Measurements from ENCODE around the gene EFR3B.

The EFR3B gene

DNA sequence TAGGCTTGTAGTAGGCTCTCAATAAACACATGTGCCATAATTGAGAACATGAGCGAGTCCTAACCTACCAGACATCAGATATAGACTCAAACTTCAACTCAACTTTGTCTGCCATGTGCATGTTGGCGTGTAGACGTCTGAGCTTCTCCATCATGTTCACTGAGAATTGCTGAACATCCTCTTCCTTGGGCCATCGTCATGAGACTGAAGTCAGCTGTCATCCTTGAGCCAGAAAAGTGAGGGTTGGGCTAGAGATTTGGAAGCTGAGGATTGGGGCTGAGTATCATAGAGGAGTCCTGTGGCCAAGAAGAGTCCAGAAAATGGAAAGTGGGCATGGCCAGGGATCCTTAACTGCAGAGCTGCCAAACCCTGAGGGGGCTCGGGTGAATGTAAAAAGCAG is 7.8 kb upstream of the EFR3B start:
- no peak for DNase-seq (ENCODE audit: low read depth in 2 of 2)

DNA sequence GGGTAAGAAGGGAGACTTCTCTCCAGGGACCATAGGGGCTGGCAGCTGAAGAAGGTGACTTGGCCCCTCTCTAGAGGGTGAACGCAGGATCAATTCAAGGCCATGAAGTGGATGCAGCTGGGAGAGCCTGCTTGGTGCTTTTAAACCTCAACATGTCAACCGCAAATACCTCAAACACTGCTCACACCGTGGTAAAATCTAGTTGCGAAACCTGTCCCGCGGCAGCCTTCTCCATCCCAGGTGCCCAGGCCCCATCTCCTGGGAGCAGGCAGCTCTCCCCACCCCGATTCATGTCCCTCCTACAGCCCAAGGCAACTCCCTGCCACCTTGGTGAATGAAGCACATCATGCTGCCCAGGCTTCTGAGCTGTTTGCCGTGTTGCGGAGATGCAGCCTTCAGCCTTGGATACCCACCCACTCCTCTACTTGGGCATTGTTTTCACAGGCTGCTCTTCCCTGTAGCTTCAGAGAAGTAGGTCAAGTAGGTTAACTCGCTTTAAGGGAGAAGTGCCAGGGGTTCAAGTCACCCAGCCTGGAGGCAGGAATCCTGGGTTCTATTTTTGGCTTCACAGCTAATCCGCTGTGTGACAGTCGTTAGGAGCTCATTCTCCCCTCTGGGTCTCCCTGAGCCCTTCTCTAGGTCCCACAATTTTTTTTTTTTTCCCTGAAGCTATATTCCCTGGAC is 6.2 kb upstream of the EFR3B start:
- no peak for DNase-seq (ENCODE audit: low read depth in 2 of 2)

DNA sequence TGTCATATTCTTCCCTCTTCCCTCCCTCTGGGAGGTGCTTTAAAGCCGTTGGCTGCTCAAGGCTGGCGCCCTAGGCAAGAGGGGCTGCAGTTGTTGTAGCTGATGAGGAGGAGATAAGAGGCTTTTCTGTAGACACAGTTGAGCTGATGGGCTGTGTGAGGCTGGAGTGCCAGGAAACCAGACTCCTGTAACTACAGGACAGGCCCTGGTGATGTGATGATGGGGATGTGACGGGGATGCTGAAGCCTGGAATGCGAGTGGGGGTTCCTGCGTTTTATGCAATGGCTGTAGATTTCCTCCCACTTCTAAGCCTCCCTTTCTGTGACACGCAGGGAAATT is 5.7 kb upstream of the EFR3B start:
- no peak for DNase-seq (ENCODE audit: low read depth in 2 of 2)

DNA sequence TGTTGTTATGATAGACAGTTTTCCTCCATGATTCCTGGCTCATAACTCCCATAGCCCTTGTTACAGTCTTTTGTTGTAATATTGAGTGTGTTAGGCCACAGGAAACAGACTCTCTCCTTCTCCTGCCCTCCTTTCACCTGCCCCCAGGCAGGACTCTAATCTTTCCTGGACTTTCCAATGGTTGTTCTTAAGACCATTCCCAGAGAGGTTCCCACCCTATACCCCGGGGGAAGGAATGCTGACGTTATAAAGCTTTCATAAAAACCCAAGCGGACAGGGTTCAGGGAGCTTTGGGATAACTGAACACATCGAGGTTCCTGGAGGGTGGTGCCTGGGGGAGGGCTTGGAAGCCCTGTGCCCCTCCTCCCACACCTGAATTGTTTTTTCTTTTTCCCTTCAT is 2.8 kb upstream of the EFR3B start:
- DNase-seq (ENCODE audit: low read depth in 2 of 2) = no peak

DNA sequence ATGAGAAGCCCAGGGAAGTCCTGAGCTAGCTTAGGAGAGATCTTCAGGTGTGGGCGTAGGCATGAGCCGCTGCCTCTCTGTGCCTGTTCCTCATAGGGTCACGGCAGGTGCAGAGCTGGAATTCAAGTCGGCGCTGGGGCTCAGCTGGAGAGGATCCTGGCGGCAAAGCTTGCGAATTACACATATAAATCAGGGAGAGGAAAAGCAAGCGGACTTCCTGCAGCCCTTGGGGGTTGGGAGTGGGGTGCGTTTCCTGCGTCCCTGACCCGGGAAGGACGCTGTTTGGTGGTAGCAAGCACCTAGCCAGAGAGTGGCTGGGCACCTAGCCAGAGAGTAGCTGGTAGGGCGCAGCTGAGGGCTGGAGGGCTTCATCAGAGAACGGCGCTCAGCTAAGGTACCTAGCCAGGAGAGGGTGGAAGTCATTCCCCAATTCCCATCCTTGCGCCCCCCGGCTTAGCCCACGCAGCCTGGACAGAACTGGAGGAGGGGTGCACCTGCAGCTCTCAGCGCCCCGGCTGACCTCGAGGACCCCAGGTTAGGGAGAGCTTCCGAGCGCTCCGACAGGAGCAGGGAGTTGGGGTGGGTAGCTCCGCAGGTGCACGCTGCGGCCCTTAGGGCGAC is 459 bp upstream of the EFR3B start:
- no peak for DNase-seq (ENCODE audit: low read depth in 2 of 2)

DNA sequence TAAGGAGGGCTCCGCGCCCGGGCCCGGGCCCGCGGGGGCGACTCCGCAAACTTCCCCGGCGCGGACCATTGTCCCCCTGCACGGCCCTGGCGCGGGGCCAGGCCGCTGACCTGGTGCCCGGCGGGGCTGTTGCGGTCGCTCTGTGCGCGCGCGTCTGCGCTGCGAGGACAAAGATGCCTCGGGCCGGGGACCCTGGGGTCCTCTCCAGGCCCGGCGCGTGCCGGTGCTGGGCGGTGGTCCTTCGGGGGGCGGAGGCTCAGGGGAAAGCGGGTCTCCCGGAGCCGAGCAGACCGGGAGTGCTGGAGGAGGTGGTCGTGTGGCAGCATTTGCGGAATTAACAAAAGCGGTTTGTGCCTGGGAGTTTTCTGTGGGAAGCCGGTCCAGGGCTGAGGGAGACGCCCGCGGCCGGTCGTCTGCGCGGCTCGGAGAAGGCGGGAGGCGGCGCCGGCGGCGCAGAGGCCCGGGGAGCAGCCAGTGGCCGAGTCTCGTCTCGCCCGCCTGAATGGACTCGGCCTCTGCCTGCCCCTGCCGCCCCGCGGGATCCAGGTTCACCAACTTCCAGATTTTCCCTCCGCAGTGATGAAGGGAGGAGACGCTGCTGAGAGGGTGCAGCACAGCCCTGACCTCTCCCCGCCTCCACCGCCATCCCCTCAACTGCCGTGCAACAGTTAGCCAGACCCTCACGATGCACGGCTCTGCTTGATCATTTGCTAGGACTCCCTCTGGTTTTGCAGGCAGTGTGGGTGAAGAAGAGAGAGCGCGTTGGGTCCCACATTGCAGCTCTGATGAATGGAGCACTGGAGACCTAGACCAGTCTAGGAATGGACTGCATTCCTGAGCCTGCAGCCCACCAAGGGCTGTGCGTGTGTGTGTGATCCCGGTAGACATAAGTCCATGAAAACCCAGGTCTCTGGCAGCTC is 705 bp downstream of the EFR3B start:
- DNase-seq (ENCODE audit: low read depth in 2 of 2) = no peak

DNA sequence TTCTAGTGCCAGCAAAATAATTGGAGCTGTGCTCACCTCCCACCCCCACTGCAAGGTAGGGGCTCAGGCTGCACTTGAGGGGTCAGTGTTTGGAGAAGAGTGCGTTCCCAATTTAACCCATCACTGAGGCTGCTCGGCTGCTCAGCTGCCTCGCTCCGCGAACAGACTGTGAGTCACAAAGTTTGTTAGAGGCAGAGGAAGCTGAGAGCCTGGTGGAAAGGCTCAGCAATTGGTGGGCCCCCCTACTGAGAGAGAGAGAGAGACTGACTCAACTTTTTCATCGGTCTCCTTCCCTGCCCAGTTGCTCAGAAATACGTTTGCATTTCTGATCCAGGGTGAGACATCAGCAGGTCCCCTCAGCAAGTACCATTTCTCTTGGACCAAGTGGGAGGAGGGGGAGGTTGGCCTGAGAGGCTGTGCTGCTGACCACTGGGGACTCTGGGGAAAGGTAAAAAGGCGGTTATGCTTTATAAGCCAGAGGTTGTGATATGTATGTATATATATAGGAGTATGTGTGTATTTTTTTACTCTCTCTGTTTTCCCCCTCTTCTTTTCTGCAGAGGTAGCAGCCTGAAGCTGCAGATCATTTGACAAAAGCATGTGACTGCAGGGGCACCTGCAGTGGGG is 1.5 kb downstream of the EFR3B start:
- DNase-seq (ENCODE audit: low read depth in 2 of 2) = peak in 1 of 2 donors; percentile 22

DNA sequence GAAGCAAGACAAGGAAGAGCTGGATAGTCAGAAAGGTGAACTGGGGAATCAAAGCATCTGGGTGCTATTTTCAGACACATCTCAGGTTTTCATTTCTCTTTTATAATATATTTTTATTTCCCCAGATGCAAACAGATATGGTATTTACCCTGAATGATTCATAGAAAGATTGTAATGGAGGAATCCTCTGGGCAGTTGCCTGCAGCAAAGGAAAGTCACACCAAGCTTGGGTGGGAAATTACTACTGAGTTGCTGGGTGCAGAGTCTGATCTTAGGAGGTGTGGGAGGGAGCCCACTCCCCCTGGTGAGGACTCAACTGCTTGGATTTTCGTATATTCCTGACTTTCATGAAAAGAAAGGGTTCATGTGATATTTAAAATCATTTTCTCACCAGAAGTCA is 2.1 kb downstream of the EFR3B start:
- no peak for DNase-seq (ENCODE audit: low read depth in 2 of 2)

DNA sequence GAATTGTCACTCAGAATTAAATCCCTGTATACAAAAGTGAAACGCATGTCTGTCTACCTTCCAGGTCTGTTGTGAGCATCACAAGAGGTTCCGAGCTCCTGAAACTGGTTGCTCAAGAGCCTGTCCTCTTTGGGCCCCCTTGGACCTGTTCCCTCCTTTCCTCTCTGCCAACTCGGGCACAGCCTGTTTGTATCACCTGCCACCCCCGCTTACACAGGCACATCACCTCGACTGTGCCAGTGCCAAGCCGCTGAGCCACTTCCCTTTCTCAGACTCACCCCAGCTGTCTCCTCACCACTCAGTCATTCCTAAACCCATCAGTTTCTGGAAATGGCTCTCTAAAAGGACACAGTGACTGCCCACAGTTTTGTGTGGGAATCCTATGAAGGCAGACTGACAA is 3.1 kb downstream of the EFR3B start:
- no peak for DNase-seq (ENCODE audit: low read depth in 2 of 2)

DNA sequence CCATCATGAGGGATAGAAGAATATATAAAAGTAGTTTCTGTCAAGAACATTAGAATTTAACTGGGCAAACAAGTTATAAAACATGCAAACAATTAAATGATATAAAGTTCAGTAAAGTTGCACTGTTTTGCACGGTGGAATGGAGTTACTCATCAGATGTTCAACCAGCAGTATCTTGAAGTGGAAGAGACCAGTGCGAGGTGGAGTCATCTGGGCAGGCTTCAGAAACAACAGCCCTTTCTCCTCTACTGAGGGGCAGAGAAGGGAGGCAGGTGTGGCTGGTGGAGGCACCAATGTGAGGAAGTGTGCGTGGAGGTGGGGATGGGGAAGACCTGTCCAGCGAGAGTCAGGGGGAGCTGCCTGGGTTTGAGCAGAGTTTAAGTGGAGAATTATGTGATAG is 7.5 kb downstream of the EFR3B start:
- DNase-seq (ENCODE audit: low read depth in 2 of 2) = no peak

DNA sequence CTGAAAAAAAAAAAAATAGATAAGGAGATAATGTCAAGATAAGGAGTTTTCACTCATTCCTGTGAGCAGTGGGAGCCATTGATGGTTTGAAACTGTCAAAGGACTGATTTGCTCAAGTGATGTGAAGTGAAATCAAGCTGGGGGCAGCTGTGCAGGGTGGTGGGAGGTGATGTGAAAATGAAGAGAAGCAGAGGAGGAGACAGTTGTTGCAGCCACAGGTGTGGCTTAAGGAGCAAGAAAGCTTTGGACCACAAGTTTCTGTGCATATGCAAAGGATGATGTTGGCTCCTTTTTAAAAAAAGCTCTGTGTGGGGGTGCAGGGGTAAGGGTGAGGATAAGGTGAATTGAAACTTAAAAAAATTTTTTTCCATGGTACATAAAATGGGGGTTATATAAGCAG is 8.3 kb downstream of the EFR3B start:
- DNase-seq (ENCODE audit: low read depth in 2 of 2) = no peak

DNA sequence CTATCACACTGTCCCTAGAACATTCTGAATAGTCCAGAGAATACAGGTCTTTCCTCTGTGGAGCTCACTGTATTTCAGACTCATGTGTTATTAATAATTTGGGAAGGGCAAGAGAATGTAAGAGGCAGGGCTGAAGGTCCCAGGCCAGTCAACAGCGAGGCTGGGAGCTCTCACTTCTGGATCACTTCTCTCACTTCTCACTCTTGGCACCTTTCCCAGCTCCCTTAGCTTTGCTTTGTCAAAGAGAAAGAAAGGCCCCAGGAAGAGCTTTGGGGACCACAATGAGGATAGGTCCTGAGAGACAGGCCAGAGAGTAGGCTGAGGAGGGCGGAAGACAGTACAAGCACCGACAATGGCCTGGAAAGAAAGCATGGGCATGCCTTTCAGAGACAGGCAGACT is 11.2 kb downstream of the EFR3B start:
- no peak for DNase-seq (ENCODE audit: low read depth in 2 of 2)

DNA sequence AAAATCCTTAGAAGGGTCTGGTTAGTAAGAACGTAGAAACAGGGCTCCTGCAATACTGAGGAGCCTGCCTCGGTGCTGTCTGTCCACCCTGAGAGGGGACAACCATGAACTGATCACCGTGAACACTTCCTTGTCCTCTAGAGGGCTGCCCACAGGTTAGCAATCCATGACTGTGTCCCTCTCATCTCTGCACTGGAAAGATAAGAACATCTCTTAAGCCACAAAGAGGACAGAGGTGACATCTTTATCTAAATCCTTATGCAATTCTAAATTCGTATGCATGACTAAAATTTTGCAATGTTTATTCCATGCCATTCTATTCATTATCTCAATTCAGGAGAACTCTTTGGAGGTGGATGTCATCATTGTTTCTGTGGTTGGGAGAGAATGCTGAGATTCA is 12.8 kb downstream of the EFR3B start:
- no peak for DNase-seq (ENCODE audit: low read depth in 2 of 2)

DNA sequence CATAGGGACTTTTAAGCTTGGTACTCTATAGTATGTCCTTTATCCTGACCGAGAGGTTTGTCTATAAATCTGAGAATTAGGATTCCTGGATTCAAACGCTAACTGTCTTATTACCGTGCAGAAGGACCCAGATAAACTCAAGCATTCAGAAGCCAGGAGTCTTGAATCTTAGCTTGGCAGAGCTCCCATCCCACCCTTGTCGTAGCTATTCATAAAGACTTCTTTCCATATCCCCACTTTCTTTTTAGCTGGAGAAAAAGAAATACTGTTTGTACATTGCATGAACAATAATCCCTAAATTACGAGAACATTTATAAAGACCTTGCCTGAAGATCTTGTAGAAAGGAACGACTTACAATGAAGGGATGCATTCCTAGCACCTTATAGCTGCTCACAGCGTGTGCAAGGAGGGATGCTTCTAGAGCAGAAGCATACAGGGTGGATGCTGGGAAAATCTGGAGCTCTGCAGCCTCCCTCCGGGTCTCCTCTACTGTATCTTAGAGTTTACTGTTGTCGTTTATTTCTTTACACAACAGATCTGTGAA is 13.6 kb downstream of the EFR3B start:
- no peak for DNase-seq (ENCODE audit: low read depth in 2 of 2)

DNA sequence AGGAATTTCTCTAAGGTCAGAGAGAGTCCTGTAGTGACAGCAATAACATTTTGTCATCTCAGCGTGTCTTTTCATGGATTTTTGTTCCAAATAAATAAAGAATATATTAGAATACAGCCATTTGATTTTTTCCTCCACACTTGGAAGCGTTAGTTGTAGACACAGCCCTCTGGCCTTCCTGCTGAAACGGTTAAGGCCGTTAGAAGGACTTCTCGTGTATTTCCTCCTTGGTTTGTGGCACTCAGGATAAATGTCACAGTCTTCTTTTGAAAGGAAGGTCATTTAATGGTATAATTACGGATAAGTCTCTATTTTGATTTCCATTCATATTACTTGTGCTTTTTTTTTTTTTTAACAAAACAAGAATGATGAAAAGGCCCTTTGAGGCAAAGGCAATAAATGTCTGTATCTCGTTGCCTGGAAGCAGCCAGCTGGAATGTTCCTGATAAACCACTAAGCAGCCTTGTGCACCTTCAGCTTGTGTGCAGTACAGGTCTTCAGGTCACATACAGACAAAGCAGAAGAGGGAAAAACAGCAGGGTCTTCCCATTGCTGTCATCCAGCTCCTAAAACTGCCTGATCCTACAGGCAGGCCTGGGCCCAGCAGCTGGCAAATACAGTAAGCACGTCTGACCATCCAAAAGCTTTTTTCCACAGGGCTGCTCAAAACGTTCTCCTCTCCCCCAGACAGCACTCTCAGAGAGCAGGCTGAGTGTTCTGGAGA is 14.4 kb downstream of the EFR3B start:
- DNase-seq (ENCODE audit: low read depth in 2 of 2) = no peak

DNA sequence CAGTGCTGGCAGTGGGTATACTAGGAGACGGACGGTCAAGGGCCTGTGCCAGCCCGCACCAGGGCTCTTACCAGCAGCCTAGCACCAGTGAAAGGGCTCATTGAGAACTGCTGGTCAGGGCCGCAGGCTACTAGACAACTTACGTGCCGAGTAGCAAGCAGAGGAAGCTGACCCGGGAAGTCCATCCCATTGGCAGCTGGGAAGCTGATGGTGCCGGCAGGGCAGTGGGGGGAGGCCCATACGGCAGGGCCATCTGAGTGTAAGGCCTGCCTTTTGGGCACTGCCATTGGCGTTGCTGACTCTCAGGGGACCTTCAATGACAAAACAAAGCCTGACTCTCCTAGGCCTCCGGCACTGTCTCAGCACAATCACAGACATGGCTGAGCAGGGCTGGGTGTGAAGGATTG is 20.6 kb downstream of the EFR3B start:
- no peak for DNase-seq (ENCODE audit: low read depth in 2 of 2)

DNA sequence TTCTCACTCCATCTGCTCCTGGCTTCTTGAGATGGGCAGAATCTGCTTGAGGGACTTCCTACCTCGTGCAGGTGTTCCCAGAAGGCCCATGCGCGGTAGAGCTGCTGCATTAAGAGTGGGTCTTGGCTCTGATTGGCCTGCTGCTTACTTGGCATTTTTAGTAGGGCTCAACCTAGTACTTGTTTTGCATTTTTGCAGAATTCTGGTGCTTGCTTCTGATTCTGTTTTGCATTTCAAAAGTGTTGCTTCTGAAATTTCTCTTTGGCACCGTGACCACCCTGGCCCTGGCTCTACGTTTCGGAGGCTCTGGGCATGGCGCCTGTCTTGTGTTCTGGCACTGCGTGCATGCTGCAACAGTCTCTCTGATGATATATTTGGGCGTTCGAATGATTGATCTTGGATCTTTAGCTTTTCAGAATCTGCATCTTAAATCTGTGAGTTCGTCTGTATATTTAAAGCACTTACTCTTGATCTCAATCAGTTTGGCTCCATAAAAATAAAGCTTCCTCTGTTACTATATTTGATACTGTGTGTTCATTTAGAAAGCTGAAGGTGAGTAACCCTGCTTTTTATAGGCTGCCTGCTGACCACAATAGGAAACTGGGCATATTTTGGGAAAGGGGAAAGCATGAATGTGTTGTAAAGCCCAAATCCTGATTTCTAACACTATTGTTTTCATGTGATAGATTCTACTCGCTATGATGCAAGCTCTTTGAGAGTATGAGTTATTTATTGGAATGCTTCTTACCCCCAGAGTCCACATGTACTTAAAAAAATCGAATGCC is 22.2 kb downstream of the EFR3B start:
- no peak for DNase-seq (ENCODE audit: low read depth in 2 of 2)

DNA sequence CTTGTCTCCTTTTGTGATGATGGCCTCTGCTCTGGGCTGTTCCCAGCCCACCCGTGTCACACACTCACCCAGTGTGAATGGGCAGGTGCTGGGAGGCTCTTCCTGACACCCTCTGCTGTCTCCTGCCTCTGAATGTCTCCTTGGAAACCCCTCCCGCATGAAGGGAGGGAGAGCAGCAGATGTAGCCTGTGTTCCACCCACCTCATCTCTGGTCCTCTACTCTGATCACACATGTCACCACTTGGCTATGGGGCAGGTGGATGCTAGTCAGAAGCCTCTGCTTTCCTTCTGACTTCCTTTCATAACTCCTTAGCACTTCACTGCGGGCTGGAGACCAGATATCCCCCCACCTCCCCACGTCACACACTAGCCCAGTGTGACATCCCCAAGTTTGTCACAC is 23.9 kb downstream of the EFR3B start:
- no peak for DNase-seq (ENCODE audit: low read depth in 2 of 2)

DNA sequence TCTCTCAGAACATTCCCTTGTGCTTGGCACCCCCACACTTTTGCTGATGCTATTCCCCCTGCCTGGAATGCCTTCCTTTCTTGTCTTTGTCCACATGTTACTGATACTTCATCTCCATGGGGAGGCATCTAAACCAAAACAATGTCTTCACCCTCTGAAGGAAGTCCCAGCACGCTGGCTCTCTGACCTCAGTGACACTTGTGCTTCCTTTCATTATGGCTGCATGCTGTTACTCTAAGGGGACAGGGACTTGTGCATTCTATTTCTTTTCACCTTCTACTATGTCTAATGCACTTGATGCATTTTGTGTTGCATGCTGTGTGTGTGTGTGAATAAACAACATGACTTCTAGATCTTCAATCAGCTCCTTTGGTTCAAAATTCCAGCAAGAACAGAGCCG is 24.6 kb downstream of the EFR3B start:
- no peak for DNase-seq (ENCODE audit: low read depth in 2 of 2)

DNA sequence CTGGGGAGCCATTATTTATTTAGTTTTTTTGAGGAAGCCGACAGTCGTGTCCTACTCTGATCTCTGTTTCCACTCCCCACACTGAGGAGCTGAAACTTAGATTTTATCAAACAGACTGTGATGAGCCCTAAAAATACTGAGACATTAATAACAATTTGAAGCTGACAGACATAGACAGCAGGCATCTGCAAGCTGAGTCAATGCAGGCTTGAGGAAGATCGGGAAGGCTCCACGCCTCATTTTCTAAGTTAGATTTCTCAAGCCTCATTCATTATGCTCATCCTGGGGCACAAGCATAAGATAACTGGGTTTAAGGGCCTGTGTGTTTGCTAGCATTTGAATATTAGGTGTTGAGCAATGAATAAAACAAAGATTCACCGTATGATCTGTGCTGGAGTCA is 26.3 kb downstream of the EFR3B start:
- no peak for DNase-seq (ENCODE audit: low read depth in 2 of 2)

DNA sequence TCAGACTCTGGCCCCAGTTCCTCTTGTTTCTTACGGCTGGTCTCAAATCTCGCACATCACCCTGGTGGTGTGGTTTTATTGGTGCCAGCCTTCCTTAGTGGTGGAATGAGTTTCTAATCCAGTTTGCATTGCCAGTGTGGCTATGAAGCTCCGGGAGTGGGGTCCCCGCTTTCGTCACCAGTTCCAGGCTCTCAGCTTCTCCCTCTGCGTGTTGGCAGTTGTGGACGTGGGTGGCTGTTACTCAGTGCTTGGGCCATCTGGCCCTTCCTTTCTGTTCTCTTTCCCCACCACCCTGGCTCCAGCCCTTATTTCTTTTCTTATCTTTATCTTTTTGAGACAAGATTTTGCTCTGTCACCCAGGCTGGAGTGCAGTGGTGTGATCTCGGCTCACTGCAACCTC is 30.1 kb downstream of the EFR3B start:
- DNase-seq (ENCODE audit: low read depth in 2 of 2) = no peak
